Endothelial cell of umbilical vein (primary cell): ENCODE measurements around the gene CARHSP1.

Experiments used
- CTCF ChIP-seq, 2 donors: IDR thresholded peaks; 1 replicate in 1 of 2; 2 replicates in 1 of 2; pipeline ENCODE4 v1.5.1; 2011; ENCODE audit warnings: low read length in 2 of 2, mild to moderate bottlenecking in 2 of 2, moderate library complexity in 2 of 2, control low read depth in 1 of 2, inconsistent platforms in 1 of 2, low read depth in 1 of 2; ENCODE audit not compliant: insufficient read depth in 1 of 2; ENCODE audit errors: extremely low read depth in 1 of 2
- EZH2 ChIP-seq: IDR thresholded peaks from 2 replicates; pipeline ENCODE4 v1.6.1; 2012; ENCODE audit warnings: borderline replicate concordance, low read depth, mild to moderate bottlenecking, moderate library complexity, low read length, inconsistent platforms; ENCODE audit not compliant: severe bottlenecking
- FOS ChIP-seq: IDR thresholded peaks from 2 replicates; pipeline ENCODE4 v1.6.1; 2011; ENCODE audit warnings: mild to moderate bottlenecking, low read length, moderate library complexity, borderline replicate concordance; ENCODE audit not compliant: insufficient read depth
- GATA2 ChIP-seq: IDR thresholded peaks from 2 replicates; pipeline ENCODE4 v1.7.0; 2011; ENCODE audit warnings: low read depth, mild to moderate bottlenecking, moderate library complexity, mixed read lengths, low read length; ENCODE audit not compliant: insufficient read length, insufficient read depth
- POLR2A ChIP-seq: IDR thresholded peaks from 2 replicates; pipeline ENCODE4 v1.6.1; 2012; ENCODE audit warnings: low read depth, mild to moderate bottlenecking, control low read depth, low read length
- POLR2AphosphoS5 ChIP-seq: IDR thresholded peaks from 2 replicates; pipeline ENCODE4 v1.6.1; 2012; ENCODE audit warnings: low read depth, mild to moderate bottlenecking, control low read depth, low read length, moderate library complexity; ENCODE audit not compliant: insufficient read depth

- TF ChIP-seq CTCF (IDR thresholded peaks at IDR 0.05; ENCODE audit: extremely low read depth in 1 of 2, insufficient read depth in 1 of 2, low read depth in 1 of 2, low read length in 2 of 2) (no peak), FOS (no peak), EZH2 (no peak), POLR2A (no peak), POLR2AphosphoS5 (no peak), GATA2 (no peak)
These were observed 12.8 kb downstream of the CARHSP1 start for GRCh38 chr16:8855972-8856371.
